SW480 (cell line): ENCODE data around the gene PAK1IP1.
A peak's percentile ranks its signal among the peaks of the same experiment; 100 is the strongest.
"Not testable (repeated sequence)": the region's sequence is repeated elsewhere in the genome, so short reads cannot be mapped to it uniquely, and the experiment has no call there.

Source experiments
- DNase-seq: peaks from one replicate; pipeline ENCODE4 v3.0.0-alpha.2; 2016; ENCODE audit warnings: low spot score

Gene PAK1IP1

DNA sequence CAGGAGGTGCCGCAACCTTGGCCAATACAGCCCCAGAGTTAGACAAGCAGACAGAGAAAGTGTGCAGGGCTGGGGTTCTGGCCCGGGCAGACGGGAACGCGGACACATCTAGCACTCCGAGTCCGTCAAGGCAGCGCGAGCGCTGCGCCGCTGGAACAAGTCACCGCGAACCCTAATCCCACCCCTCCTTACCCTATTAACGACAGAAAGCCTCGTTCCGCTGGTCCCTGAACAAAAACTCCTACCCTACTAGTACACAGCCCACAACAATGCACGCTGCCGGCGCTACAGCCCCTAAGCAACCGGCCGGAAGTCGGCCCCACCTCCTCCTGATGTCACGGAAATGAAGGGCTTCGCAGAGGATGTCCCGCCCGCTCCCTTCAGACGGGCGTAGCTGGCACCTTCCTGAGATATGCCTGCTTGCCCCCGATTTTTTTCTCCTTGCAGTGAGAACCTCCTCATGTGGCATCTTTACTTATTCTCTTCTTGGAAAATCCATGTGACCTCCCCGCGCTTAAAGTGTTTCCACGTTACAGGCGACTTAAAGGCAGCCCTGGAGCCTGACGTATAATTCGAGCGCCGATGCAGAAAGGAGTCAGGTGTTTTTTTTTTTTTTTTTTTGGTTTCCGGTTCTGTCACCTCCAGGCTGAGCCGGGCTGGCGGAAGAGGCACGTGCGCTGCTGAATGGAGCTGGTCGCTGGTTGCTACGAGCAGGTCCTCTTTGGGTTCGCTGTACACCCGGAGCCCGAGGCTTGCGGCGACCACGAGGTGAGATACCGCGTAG lies at the start of gene PAK1IP1, which contains the start of gene C6orf52:
TSS of gene PAK1IP1 (plus strand) at position 671 of the 784 bp plus-strand sequence. CDS start at position 685, 14 bp downstream.
TSS of gene C6orf52 (minus strand) at position 315 of the 784 bp plus-strand sequence. CDS start 7,066 bp downstream, outside the sequence.
- peak; percentile 86 for DNase-seq

DNA sequence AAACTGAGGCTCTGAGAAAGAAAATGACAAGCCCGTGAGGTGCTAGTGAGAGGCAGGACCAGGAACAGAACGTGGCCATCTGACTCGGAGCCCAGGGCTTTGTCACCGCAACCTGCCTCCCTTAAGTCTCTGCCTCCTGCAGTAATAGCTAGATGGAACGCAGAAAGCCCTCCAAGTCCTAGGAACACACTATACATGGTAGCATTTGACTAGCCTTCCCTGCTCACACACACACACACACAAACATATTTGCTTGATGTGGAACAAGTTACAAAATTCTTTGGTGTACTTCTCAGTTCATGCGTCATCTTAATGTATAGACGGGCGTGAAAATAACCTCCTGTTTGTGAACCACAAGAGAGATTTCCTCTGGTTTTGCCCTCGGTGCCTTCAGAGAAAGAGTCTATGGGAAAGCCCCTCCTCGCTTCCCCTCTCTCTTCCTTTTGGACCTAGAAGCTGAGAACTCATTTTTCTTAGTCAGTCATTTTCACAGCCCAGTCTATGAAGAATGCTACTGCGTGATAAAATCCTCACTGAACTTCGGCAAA lies 39.2 kb upstream of the PAK1IP1 start:
- DNase-seq = no peak

GRCh38 chr6:10658910-10659698 lies 35.7 kb upstream of the PAK1IP1 start:
- DNase-seq = no peak

- DNase-seq = no peak
Observed at GRCh38 chr6:10659699-10660348, 34.9 kb upstream of the PAK1IP1 start.

- not testable (repeated sequence) for DNase-seq
Observed at GRCh38 chr6:10660431-10661191, 34.2 kb upstream of the PAK1IP1 start.

DNA sequence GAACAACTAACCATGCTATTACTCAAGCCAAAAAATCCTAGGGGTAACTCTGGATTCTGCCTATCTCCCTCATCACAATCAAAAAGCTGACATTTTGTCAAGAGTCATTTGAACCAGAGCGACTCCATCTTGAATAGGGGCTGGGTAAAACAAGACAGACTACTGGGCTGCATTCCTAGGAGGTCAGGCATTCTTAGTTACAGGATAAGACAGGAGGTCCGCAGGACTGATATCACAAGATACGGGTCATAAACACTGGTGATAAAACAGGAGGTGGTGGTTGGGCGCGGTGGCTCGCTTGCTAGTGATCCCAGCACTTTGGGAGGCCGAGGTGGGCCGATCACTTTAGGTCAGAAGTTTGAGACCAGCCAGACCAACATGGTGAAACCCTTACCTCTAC lies 32.6 kb upstream of the PAK1IP1 start:
- no peak for DNase-seq

- no peak for DNase-seq
Observed at GRCh38 chr6:10662742-10663141, 32.0 kb upstream of the PAK1IP1 start.

DNA sequence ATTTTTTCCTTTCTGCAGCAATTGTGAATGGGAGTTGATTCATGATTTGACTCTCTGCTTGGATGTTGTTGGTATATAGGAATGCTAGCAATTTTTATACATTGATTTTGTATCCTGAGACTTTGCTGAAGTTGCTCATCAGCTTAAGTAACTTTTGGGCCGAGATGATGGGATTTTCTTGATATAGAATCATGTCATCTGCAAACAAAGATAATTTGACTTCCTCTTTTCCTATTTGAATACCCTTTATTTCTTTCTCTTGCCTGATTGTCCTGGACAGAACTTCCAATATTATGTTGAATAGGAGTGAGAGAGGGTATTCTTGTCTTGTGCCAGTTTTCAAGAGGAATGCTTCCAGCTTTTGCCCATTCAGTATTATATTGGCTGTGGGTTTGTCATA lies 29.2 kb upstream of the PAK1IP1 start:
- DNase-seq = not testable (repeated sequence)

- DNase-seq = no peak
Observed at GRCh38 chr6:10668126-10668917, 26.4 kb upstream of the PAK1IP1 start.

DNA sequence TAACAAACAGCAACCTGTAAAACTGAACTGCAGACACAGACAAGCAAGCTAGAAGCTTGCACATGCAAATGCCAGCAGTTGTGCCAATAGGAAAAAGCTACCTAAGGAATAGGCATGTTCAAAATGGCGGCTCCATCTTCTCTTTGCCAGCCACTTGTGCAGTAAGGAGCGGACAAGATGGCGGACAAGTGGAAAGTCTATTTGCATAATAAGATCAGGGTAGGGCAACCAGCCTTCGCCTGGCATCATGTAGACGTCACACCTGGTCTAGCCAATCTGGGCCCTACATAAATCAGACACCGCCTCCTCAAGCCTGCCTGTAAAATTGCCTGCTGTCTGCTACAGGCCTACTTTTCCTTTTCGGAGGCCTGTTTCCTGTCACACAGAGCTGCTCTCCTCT lies 18.4 kb upstream of the PAK1IP1 start:
- DNase-seq = no peak

DNA sequence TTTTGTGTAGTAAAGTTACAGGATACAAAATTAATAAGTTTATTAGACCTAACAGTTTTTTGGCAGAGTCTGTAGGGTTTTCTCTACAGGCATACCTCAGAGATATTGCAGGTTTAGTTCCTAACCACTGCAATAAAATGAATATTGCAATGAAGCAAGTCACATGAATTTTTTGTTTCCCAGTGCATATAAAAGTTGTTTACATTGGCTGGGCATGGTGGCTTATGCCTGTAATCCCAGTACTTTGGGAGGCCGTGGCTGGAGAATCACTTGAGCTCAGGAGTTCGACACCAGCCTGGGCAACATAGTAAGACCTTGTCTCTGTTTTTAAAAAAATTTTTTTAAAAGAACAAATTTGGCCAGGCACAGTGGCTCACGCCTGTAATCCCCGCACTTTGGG lies 16.3 kb upstream of the PAK1IP1 start:
- DNase-seq = no peak

DNA sequence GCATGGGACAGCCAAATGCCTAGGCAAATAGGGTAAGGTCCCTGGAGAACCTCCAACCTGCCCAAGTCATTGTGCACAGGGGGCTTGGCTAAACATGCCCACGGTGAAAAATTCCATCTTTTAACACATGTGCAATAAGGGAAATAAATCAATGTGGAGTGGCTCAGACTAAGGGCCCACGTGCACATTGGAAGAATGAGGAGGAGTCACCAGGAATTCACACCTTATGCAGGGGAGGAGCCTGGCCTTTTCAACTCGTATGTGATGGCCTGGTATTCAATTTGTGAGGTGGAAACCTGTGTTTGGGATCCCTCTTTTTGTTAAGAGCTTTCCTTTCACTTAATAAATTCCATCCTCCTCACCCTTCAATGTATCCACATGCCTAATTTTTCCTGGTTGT lies 13.0 kb upstream of the PAK1IP1 start:
- DNase-seq = no peak

- no peak for DNase-seq
Observed at GRCh38 chr6:10682355-10682988, 12.3 kb upstream of the PAK1IP1 start.

DNA sequence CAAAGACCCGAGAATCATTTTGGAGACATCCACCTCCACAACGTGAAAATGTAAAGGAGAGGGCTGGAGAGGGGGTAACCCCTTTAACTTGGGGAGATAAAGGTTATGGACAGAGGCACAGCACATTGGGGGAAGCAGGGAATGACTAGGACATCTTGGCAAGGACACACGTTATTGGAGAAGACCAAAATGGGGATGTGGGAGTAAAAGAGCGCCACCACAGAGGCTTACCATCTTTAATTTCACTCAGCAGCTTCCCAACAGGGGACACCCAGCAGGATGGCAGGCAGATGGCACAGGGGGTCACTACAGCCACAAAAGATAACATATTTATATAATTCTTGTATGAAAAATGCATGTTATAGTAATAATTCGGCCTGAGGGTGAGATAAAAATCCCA lies 10.2 kb upstream of the PAK1IP1 start:
- DNase-seq = no peak

DNA sequence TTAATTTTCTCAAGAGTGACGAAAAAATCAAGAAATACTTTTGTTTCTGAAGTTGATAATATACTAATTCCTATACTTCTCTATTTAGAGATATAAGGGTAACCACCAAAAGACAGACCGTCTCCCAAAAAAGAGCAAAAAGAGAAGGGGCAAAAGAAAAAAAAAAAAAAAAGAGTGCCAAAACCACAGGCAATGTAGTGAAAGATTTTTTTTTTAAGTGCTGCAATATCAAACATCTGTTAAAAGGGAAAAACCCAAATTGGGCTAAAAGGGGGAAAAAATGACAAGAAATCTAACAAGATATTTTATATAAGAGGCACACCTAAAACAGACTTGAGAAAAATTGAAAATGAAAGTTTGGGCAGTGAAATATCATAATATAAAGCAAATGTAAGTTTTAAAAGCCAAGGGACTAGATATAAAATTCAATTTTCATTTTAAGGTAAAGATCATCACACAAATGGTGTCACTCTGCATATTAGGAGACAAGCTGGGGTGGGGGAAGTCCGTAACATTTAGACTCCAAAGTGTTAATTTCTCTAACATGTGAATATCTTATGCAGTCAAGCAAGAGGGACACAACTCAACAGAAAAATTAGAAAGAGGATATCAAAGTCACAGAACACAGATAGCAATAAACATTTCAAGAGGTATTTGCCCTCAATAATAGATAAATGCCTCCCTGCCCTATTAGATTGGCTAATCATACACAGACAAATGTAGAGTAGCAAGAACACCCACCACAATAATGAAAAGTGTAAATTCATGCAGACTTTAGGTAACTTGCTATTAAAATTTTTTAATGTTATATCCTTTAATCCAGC lies 9.5 kb upstream of the PAK1IP1 start:
- no peak for DNase-seq

- no peak for DNase-seq
Observed at GRCh38 chr6:10686901-10687300, 7.9 kb upstream of the PAK1IP1 start.

DNA sequence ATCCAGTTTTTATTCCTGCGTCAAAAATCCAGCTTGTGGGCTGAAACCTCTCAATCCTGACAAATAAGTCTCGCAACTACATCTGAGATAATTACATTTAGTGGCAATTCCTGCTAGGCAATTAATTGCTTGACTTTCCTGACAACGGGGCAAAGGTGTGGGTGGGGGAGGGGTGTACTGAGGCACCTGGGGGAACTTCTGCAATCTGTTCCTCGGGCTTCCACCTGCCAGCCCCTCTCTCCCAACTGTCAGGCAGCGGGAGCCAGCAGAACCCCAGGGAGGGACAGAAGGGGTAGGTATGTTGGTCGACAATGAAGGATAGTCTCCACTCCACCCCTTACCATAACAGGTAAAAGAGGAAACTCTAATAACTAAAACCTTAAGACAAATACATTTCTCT lies 7.2 kb upstream of the PAK1IP1 start:
- DNase-seq = no peak

GRCh38 chr6:10690651-10691445 lies 3.9 kb upstream of the PAK1IP1 start:
- no peak for DNase-seq
